T47D (cell line): Measurements from ENCODE around the gene MEIS2.

Experiments
- DNase-seq, 2 experiments: peaks; one replicate each; pipeline versions ENCODE4 v3.0.0 to v3.0.0-alpha.2; 2011 to 2012; ENCODE audit warnings: low read depth in 1 of 2, low spot score in 1 of 2
- JUND ChIP-seq: IDR thresholded peaks from 2 replicates; pipeline ENCODE4 v1.6.1; 2012; ENCODE audit warnings: low read depth
- in situ Hi-C: cut with HindIII; loops from 2 replicates; pipeline ENCODE4 v1.10.0; 2016; ENCODE audit warnings: low sequenced_read_pairs, low pct_unique_long_range_greater_than_20kb

MEIS2 gene

GRCh38 chr15:37034835-37035748 is 65.3 kb downstream of the MEIS2 start:
- in situ Hi-C loops: no loop called here
- TF ChIP-seq JUND: no peak
- no peak for DNase-seq

GRCh38 chr15:37034392-37034791 is 66.0 kb downstream of the MEIS2 start:
- DNase-seq: no peak
- in situ Hi-C loops: no loop called here
- TF ChIP-seq JUND: no peak

- no peak for DNase-seq
- no peak for TF ChIP-seq JUND
- in situ Hi-C loops: no loop called here
Observed at GRCh38 chr15:37032091-37032775, 68.1 kb downstream of the MEIS2 start.

GRCh38 chr15:37031198-37031597 is 69.2 kb downstream of the MEIS2 start:
- TF ChIP-seq JUND: no peak
- DNase-seq: no peak
- in situ Hi-C loops: no loop called here

GRCh38 chr15:37028625-37029296 is 71.6 kb downstream of the MEIS2 start:
- in situ Hi-C loops: no loop called here
- no peak for TF ChIP-seq JUND
- DNase-seq: no peak

DNA sequence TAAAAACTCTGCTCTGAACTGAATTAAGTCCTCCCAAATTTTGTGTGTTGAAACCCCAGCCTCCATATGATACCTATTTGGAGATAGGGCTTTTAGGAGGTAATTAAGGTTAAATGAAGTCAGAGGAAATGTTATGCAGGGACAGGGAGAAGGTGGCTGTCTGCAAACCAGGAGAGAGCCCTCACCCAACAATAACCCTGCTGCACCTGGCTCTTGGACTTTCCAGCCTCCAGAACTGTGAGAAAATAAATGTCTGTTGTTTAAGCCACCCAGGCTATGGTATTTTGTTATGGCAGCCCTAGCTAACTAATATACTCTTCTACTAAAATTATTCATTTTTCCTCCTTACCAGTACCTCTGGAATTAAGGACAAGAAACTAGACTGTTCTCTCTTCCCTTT is 79.5 kb downstream of the MEIS2 start:
- in situ Hi-C loops: no loop called here
- no peak for DNase-seq
- no peak for TF ChIP-seq JUND

DNA sequence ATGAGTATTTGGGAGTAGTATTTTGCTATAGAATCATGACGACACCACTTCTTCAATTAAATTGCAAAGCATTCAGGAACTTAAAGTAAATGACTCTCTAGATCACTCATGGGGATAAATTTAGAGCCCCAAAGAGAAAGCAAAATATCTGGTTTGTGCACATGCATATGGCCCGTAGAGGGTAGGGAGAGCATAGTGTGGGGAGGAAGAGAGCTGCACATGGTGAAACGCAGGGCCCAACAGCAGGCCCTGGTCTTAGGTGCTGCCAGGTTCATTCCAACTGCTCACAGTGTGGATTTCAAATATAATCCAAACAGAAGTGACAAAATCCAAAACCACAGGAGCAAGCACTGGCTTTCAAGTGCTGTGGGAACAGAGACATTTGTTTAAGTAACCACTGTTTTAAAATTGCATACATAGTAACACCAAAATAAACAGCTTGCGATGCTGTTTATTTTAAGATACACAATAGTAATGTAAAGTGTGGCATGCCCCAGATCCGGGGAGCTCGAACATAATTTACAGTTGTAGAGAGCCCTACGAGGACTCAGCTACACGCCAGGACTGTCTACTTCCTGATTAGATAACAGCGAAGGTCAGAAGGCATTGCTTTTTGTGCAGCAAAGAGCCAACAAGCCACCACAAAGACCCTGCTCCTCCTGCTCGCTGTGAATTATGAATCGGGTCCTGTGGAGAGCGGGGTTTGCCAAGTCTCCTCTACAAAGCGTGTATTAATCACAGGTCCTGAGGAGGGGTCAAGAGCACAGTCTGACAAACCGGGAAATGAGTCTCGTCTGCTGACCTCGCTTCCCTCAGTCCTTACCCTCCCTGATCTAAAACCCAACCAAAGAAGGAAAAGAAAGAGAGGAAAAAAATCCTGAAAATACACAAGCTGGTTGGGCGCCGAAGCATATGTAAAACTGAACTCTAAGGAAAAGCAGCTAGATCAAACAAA is 80.6 kb downstream of the MEIS2 start:
- in situ Hi-C loops: no loop called here
- TF ChIP-seq JUND: no peak
- peak in 1 of 2 experiments; percentile 64 for DNase-seq

- in situ Hi-C loops: no loop called here
- TF ChIP-seq JUND: no peak
- DNase-seq: peak in 1 of 2 experiments; percentile 5
Observed at GRCh38 chr15:37017031-37017625, 83.2 kb downstream of the MEIS2 start.

DNA sequence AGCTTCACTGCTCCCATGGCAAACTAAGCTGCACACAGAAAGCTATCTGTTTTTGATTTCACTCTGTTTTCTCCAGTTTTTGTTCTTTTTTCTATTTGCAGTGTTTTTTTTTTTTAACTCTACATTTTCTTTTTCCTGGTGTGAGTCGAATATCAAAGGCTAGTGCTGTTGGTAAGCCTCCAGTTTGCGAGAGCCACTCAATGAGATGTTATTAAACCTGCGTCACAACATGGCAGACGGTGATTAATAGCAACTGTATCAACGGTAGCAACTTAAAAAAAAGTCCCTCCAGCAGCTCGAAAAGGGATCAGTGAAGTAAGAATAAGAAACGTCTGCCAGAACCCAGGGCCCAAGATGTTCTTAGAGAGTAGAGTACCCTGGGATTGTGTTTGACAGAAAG is 84.1 kb downstream of the MEIS2 start:
- no peak for DNase-seq
- in situ Hi-C loops: no loop called here

GRCh38 chr15:37015451-37015850 is 84.9 kb downstream of the MEIS2 start:
- no peak for TF ChIP-seq JUND
- in situ Hi-C loops: no loop called here
- no peak for DNase-seq

More for the DNA sequence above, 84.1 kb downstream of the MEIS2 start:
- TF ChIP-seq JUND: no peak

- no peak for TF ChIP-seq JUND
- in situ Hi-C loops: no loop called here
- no peak for DNase-seq
Observed at GRCh38 chr15:37015035-37015434, 85.3 kb downstream of the MEIS2 start.
